Ishikawa (cell line): Measurements from ENCODE around the gene NXNL1.
A peak's percentile ranks its signal among the peaks of the same experiment; 100 is the strongest.

Experiments
- CEBPB ChIP-seq: IDR thresholded peaks from 2 replicates; pipeline ENCODE4 v1.6.1; 2012
- CREB1 ChIP-seq: IDR thresholded peaks from 2 replicates; pipeline ENCODE4 v1.6.1; 2012; ENCODE audit warnings: low read depth
- EGR1 ChIP-seq: IDR thresholded peaks from 2 replicates; pipeline ENCODE4 v1.6.1; 2012
- EP300 ChIP-seq: IDR thresholded peaks from 2 replicates; pipeline ENCODE4 v1.6.1; 2012; ENCODE audit warnings: borderline replicate concordance
- FOXM1 ChIP-seq: IDR thresholded peaks from 2 replicates; pipeline ENCODE4 v1.6.1; 2012; ENCODE audit warnings: low read depth, borderline replicate concordance
- NFIC ChIP-seq: IDR thresholded peaks from 2 replicates; pipeline ENCODE4 v1.6.1; 2012
- RAD21 ChIP-seq: IDR thresholded peaks from 2 replicates; pipeline ENCODE4 v1.6.1; 2012; ENCODE audit warnings: low read depth
- REST ChIP-seq: IDR thresholded peaks from 2 replicates; pipeline ENCODE4 v1.6.1; 2012; ENCODE audit warnings: low read depth, mild to moderate bottlenecking
- TAF1 ChIP-seq: IDR thresholded peaks from 2 replicates; pipeline ENCODE4 v1.6.1; 2012; ENCODE audit warnings: low read depth, mild to moderate bottlenecking
- TCF12 ChIP-seq: IDR thresholded peaks from 2 replicates; pipeline ENCODE4 v1.6.1; 2012; ENCODE audit warnings: low read depth
- TEAD4 ChIP-seq: IDR thresholded peaks from 2 replicates; pipeline ENCODE4 v1.6.1; 2012
- USF1 ChIP-seq: IDR thresholded peaks from 2 replicates; pipeline ENCODE4 v1.6.1; 2012
- YY1 ChIP-seq: IDR thresholded peaks from 2 replicates; pipeline ENCODE4 v1.6.1; 2012; ENCODE audit warnings: low read depth
- ZBTB7A ChIP-seq: IDR thresholded peaks from 2 replicates; pipeline ENCODE4 v1.6.1; 2012; ENCODE audit warnings: low read depth
- TF ChIP-seq, protein P1 (sequence below): IDR thresholded peaks from 2 replicates; pipeline ENCODE4 v1.6.1; 2012

NXNL1 gene

DNA sequence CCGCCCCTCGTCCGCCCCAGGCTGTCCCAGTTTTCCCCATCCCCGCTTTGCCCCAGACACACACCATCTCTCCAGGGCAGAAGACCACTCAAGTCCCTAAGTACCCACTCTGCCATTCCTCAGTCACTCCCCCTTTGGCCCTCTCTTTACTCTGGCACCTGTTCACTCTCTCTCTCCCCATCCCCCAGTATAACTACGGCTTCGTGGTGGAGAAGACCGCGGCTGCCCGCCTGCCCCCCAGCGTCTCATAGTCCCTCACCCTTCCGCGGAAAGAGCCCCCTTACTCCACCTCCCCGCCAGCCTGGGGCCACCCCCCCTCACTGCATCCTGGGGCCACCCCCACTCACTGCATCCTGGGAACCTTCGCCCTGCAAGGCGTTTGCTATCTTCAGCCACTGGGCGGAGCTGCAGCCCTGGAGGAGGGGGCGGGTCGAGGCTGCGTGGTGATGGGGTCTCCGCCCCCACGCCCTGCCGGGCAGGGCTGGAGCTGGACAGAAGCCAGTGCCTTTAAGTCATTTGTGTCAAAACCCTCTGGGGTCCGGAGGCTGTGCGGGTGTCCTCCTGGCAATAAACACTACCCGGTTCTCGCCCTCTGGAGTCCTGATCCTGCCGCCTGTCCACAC lies 35.9 kb downstream of the NXNL1 start:
- 0 out of 2 replicates have a peak, but pooled peaks have one; percentile 47 for TF ChIP-seq ZBTB7A
- TF ChIP-seq REST = no peak
- peak; percentile 65; the same call in 1 of the 2 replicates for TF ChIP-seq NFIC
- no peak for TF ChIP-seq CEBPB
- TF ChIP-seq EGR1 = peak; percentile 76
- no peak for TF ChIP-seq FOXM1
- no peak for TF ChIP-seq TCF12
- TF ChIP-seq, protein P1, sequence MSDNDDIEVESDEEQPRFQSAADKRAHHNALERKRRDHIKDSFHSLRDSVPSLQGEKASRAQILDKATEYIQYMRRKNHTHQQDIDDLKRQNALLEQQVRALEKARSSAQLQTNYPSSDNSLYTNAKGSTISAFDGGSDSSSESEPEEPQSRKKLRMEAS = no peak
- peak; percentile 67 for TF ChIP-seq RAD21
- no peak for TF ChIP-seq TAF1

DNA sequence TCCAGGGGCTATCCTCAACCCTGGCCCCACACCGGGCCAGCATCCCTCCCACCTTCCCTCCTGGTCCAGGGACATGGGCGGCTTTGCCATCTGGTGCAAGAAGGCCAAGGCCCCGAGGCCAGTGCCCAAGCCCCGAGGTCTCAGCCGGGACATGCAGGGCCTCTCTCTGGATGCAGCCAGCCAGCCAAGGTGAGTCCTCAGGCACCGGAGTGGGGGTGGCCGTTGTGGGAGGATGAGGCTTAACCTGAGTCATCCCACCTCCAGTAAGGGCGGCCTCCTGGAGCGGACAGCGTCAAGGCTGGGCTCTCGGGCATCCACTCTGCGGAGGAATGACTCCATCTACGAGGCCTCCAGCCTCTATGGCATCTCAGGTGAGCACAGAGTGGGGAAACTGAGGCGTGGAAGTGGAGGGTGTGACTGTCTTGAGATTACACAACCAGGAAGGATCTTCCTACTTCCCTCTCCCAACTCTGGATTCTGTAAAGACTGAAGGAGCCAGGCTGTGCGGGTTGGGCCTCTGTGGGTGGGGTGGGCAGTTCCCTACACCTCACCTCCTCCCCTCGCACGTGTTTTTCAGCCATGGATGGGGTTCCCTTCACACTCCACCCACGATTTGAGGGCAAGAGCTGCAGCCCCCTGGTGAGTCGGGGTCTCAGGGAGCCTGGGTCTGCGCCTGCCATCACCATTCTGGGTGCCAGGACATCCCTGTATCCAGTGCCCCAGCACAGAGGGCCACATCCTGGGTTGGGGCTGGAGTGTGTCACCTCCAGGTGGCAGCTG lies 37.1 kb downstream of the NXNL1 start:
- TF ChIP-seq, protein P1 = no peak
- TF ChIP-seq USF1 (no peak), TEAD4 (no peak), TAF1 (no peak), CEBPB (no peak), FOXM1 (no peak), NFIC (no peak), RAD21 (no peak), ZBTB7A (no peak), EGR1 (no peak), REST (no peak), CREB1 (no peak), EP300 (no peak), TCF12 (no peak), YY1 (no peak)

DNA sequence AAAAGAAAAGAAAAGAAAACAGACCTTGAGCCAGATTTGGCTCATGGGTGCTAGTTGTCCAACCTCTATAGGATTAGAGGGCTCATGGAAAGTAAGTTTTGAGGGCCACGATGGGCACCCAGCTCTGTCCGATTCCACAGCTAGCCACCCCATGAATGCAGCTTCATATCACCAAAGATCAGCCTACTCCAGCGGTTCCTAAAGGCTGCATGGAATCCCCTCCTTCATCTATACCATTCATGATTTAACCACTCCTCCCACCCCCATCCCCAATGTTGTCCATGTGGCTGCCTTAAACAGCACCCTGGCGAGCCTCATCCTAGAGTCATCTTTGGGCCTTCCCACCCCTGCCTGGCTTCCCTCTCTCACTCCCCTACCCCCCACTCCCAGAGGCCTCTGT lies 38.8 kb downstream of the NXNL1 start:
- TF ChIP-seq RAD21 (no peak), YY1 (no peak), TAF1 (no peak), EGR1 (no peak), ZBTB7A (no peak), EP300 (no peak), USF1 (no peak), CREB1 (no peak), CEBPB (no peak), NFIC (no peak), TCF12 (no peak), REST (no peak), FOXM1 (no peak), TEAD4 (no peak)
- TF ChIP-seq, protein P1 = no peak

- TF ChIP-seq RAD21 (no peak), EGR1 (no peak), ZBTB7A (no peak), CEBPB (no peak), TCF12 (no peak), CREB1 (no peak), TEAD4 (no peak)
Measured at GRCh38 chr19:17420475-17420924, 40.2 kb downstream of the NXNL1 start.
